Fibroblast of the aortic adventitia (primary cell): ENCODE data around the gene CFAP92. TPM values are rescaled to one million over a fixed set of nuclear protein-coding genes. Genes with fewer than 3 reads are reported as not detected.
"Not testable (repeated sequence)": the region's sequence is repeated elsewhere in the genome, so short reads cannot be mapped to it uniquely, and the experiment has no call there.

Source experiments
- DNase-seq: peaks from one replicate; pipeline ENCODE4 v3.0.0-alpha.2; 2010; ENCODE audit warnings: low read depth
- H3K4me3 ChIP-seq: 2 replicates; pipeline ENCODE4 v1.5.1; 2011; ENCODE audit warnings: low read depth, mild to moderate bottlenecking, control low read depth, low read length, moderate library complexity
- CTCF ChIP-seq: IDR thresholded peaks from 2 replicates; pipeline ENCODE4 v1.5.1; 2011; ENCODE audit warnings: mild to moderate bottlenecking, low read length, control low read depth, inconsistent platforms; ENCODE audit not compliant: insufficient read depth
- total RNA-seq: library from RNA; depleted of rRNA; stranded (reverse); fragments of >200 nt; gene quantifications from 2 replicates; pipeline ENCODE4 v1.2.3, GENCODE V29; 2012; ENCODE audit warnings: low replicate concordance

Gene CFAP92
- total RNA-seq, 1 donor = not detected

DNA sequence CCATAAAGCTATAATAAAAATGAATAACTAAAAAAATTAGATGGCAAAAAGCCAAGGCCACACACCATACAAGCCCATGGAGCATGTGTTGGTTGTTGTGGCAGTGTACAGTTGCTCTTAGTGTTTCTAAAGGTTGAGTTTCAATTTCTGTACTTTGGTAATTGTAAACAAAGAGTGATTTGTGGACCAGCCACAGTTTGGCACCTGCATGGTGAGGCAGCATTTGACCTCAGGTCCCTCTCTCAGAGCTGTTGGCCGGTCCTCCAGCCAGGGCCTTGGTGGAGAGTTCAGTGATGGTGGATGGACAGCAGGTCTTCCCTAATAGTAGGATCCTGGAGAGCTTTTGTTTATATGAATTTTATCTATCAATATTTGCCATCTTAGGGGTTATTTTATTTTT lies 108.9 kb downstream of the CFAP92 start:
- H3K4me3 ChIP-seq = no peak overlapping the region
- no peak for TF ChIP-seq CTCF
- DNase-seq = no peak

DNA sequence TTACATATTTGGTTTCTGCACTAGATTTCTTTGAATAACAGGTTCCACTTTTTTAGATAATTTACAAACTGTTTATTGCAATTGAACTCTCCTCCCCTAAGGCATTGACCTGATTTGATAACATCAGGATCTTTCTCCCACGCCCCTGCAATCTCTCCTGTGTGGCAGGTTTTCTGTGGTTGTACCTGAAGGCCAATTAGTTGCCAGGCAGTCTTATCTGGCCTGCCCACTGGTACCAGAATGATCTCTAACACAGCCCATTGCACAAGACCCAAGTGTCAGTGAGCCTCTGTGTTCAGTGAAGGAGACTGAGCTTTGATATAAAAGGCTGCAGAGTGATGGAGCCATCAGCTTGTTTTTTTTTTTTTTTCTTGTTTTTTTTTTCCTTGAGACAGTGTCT lies 111.2 kb downstream of the CFAP92 start:
- no peak for DNase-seq
- no peak overlapping the region for H3K4me3 ChIP-seq
- TF ChIP-seq CTCF = no peak

- no peak overlapping the region for H3K4me3 ChIP-seq
- TF ChIP-seq CTCF = no peak
- no peak for DNase-seq
Measured at GRCh38 chr3:128881576-128881975, 112.3 kb downstream of the CFAP92 start.

- not testable (repeated sequence) for DNase-seq
- peak overlapping the region; percentile 90 for H3K4me3 ChIP-seq
Measured at GRCh38 chr3:128880455-128880854, 113.4 kb downstream of the CFAP92 start.

DNA sequence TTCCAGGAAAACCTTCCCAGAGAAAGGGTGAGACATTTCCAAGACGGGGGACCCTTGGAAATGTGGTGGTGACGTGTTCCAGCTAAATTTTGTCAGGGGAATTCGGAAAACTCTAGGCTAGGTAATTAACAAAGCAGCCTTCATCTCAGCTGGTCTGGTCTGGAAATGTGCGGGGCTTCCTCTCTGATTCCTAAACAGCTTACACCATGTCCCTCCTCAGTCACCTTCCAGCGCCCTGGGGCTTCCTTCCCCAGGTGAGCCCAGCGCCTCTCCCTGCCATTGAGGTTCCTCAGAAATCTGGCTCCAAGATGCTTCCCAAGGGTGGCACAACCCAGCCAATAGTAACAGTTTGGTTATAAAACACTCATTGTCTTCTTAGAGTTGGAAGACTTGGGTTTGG lies 113.9 kb downstream of the CFAP92 start:
- H3K4me3 ChIP-seq = peak overlapping the region; percentile 90
- DNase-seq = no peak

DNA sequence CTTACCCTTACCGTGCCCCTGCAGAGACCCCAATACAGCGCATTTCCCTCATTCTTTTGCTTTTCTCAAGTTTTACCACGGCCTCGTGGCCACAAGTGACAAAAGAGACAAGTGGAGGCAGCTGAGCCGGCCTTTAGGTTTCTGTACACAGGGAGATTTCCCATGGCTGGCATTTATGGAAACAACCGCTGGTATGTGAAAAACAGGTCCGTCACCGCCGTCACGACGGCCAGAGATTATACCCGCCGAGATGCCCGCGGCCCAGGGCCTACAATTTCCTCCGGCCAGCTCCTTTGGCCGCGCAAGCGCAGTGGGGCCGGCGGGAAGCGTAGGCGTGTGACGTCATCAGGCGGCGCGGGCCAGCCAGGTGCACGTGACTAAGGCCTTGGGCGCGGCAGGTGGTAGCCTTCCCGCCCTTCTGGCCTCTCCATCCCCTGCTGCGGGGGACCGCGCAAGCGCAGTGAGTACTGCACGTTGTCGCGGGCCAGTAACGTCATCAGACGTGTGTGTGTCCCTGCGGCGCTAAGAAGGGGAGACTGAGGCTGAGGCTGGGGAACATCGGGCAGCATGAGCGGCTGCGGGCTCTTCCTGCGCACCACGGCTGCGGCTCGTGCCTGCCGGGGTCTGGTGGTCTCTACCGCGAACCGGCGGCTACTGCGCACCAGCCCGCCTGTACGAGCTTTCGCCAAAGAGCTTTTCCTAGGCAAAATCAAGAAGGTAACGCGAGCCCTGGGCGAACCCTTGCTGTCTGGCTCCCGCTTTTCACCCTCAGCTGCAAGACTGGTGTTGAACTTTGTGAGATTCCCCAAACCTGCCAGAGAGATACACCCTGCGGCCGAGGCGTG lies 114.5 kb downstream of the CFAP92 start, which contains the start of gene ACAD9:
TSS of gene ACAD9 (plus strand) at position 496 of the 845 bp plus-strand sequence. CDS start at position 568, 72 bp downstream.
- H3K4me3 ChIP-seq = peak within 1 kb of the TSS; percentile 90
- no peak for TF ChIP-seq CTCF
- peak; percentile 98 for DNase-seq

More for the DNA sequence above, 113.9 kb downstream of the CFAP92 start:
- no peak for TF ChIP-seq CTCF

DNA sequence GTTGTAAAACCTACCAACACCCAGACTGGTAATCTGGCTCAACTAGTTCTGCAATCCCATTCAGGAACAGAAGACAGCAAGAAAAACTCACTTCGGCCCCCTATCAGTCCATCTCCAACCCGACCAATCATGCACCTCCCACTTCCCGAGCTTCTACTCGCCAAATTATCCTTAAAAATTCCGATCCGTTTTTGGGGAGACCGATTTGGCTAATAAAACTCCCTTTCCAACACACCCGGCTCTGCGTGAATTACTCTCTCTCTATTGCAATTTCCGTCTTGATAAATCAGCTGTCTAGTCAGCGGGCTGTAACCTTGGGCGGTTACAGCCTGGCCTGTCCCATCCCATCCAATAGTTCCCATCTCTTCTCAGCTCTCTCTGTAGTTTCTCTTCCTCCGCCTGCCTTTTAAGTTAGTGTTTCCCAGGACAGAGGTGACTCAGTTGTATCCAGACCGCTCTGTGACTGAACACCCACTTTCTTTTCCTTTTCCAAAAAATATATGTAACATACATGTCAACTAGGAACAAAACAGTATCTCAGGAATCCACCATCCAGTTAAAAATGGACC lies 115.2 kb downstream of the CFAP92 start:
- TF ChIP-seq CTCF = no peak
- H3K4me3 ChIP-seq = peak overlapping the region; percentile 90
- peak; percentile 66 for DNase-seq
